CD4-positive, alpha-beta T cell (primary cell): ENCODE data around the gene CCNG2. TPM values are rescaled to one million over a fixed set of nuclear protein-coding genes. Genes with fewer than 3 reads are reported as not detected.

ENCODE experiments used
- ATAC-seq: fragments of 200-7000 bp; cut with Tn5 transposase; one replicate; pipeline ENCODE4 v1.10.0; 2022; ENCODE audit warnings: mild to moderate bottlenecking; ENCODE audit not compliant: poor library complexity
- CTCF ChIA-PET: fragments of 350-600 bp; sonication (Branson Sonifier 250); formaldehyde crosslinking; loops from one replicate; lab custom pipeline; 2021; ENCODE audit warnings: antibody characterized with exemption, inconsistent platforms; lab: Charles Lee
- POLR2A ChIA-PET: fragments of 350-600 bp; sonication (Branson Sonifier 250); formaldehyde crosslinking; loops from one replicate; lab custom pipeline; 2021; ENCODE audit warnings: antibody characterized with exemption, inconsistent platforms; lab: Charles Lee
- DNase-seq, 14 experiments: peaks; one replicate each; pipeline ENCODE4 v3.0.0-alpha.2; 2013 to 2020; ENCODE audit warnings: mixed read lengths in 2 of 14
- H3K27ac ChIP-seq, 2 donors: one replicate each; pipeline versions ENCODE4 v1.5.1 to v1.7.0; 2013; ENCODE audit warnings: low read length in 2 of 2, low read depth in 1 of 2, mild to moderate bottlenecking in 1 of 2
- H3K27me3 ChIP-seq, 2 experiments: 1 replicate in 1 of 2; 2 replicates in 1 of 2; pipeline versions ENCODE4 v1.6.1 to v1.7.0; 2013; ENCODE audit warnings: low read length in 2 of 2, control low read depth in 1 of 2, mild to moderate bottlenecking in 1 of 2, moderate library complexity in 1 of 2; ENCODE audit not compliant: insufficient read depth in 2 of 2, control insufficient read depth in 1 of 2
- H3K36me3 ChIP-seq: one replicate; pipeline ENCODE4 v1.6.1; 2013; ENCODE audit warnings: low read length, control low read depth; ENCODE audit not compliant: insufficient read depth
- H3K4me1 ChIP-seq: one replicate; pipeline ENCODE4 v1.6.1; 2013; ENCODE audit warnings: low read length, control low read depth; ENCODE audit not compliant: insufficient read depth
- H3K4me3 ChIP-seq: one replicate; pipeline ENCODE4 v1.5.1; 2013; ENCODE audit warnings: mild to moderate bottlenecking, low read length, moderate library complexity
- H3K9me3 ChIP-seq, 2 experiments: 1 replicate in 1 of 2; 2 replicates in 1 of 2; pipeline versions ENCODE4 v1.6.1 to v1.7.0; 2013; ENCODE audit warnings: low read length in 2 of 2, mild to moderate bottlenecking in 2 of 2, control low read depth in 1 of 2, moderate library complexity in 1 of 2; ENCODE audit not compliant: control insufficient read depth in 1 of 2, insufficient read depth in 1 of 2
- H3K27ac Mint-ChIP-seq: one replicate; pipeline ENCODE4 v1.8.0; 2020; ENCODE audit warnings: mixed read lengths
- H3K27me3 Mint-ChIP-seq: one replicate; pipeline ENCODE4 v1.8.0; 2021; ENCODE audit warnings: mixed read lengths
- H3K36me3 Mint-ChIP-seq: one replicate; pipeline ENCODE4 v1.8.0; 2021; ENCODE audit warnings: low read depth, mixed read lengths
- H3K4me1 Mint-ChIP-seq: one replicate; pipeline ENCODE4 v1.8.0; 2021; ENCODE audit warnings: low read depth, mixed read lengths
- H3K4me3 Mint-ChIP-seq: one replicate; pipeline ENCODE4 v1.8.0; 2020; ENCODE audit warnings: mild to moderate bottlenecking, mixed read lengths
- H3K9me3 Mint-ChIP-seq: one replicate; pipeline ENCODE4 v1.8.0; 2020; ENCODE audit warnings: mixed read lengths
- intact Hi-C, 2 experiments: fragments of 100-400 bp; cut with DNase I in 1 of 2; cut with micrococcal nuclease in 1 of 2; formaldehyde crosslinking; loops; one replicate each; pipeline versions ENCODE4 v1.15.1 to v1.9.0; 2023 to 2025; cut with DNase I, micrococcal nuclease
- total RNA-seq, 174 experiments: library from RNA in 2 of 174; stranded (reverse) in 2 of 174; gene quantifications; one replicate each; pipeline ENCODE4 v1.2.3 and lab custom pipeline; 2021 to 2026
- TF ChIP-seq, protein P1 (sequence below): fragments of 200-600 bp; IDR thresholded peaks from one replicate; pipeline ENCODE4 v1.8.0; 2022; ENCODE audit warnings: antibody characterized with exemption, mild to moderate bottlenecking

The CCNG2 gene
- total RNA-seq, 2 experiments from 2014 or later, result 20.6 to 21.3 TPM

DNA sequence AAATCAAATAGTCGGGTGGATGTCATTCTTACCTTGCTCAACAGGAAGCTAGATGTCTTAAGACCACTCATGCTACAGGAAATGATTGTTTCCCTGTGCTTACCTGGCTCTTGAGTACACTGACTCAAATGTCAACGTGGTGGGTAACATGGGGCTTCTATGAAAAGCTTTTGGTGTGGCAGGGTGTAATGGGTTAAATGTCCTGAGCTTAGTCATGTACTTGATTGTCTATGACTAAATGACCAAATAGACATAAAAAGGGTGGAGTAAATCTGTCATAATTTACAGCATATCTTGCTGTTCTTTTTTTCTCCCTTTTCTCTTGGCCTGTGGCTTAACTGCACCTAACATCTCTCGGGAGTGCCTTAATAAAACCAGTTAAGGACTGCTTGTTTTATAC, 44.9 kb downstream of the CCNG2 start:
- TF ChIP-seq, protein P1, sequence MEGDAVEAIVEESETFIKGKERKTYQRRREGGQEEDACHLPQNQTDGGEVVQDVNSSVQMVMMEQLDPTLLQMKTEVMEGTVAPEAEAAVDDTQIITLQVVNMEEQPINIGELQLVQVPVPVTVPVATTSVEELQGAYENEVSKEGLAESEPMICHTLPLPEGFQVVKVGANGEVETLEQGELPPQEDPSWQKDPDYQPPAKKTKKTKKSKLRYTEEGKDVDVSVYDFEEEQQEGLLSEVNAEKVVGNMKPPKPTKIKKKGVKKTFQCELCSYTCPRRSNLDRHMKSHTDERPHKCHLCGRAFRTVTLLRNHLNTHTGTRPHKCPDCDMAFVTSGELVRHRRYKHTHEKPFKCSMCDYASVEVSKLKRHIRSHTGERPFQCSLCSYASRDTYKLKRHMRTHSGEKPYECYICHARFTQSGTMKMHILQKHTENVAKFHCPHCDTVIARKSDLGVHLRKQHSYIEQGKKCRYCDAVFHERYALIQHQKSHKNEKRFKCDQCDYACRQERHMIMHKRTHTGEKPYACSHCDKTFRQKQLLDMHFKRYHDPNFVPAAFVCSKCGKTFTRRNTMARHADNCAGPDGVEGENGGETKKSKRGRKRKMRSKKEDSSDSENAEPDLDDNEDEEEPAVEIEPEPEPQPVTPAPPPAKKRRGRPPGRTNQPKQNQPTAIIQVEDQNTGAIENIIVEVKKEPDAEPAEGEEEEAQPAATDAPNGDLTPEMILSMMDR, result no peak
- Mint-ChIP-seq H3K36me3 (no peaks in the 10 kb centered on the region), H3K9me3 (no peaks in the 10 kb centered on the region), H3K27me3 (no peaks in the 10 kb centered on the region), H3K4me3 (no peak overlapping the region), H3K27ac (no peak overlapping the region), H3K4me1 (no peaks in the 10 kb centered on the region)
- H3K36me3 ChIP-seq, result no peaks in the 10 kb centered on the region
- peaks cover 4% of the 10 kb centered on the region for H3K4me1 ChIP-seq
- H3K9me3 ChIP-seq, result no peaks in the 10 kb centered on the region
- H3K27me3 ChIP-seq, result no peaks in the 10 kb centered on the region
- ChIA-PET POLR2A (interaction anchor here (1.0 kb wide), 1 partner anchor 153 kb away, joined by 3 read pairs; no protein-coding TSS in a partner anchor), CTCF (no interaction called here)
- intact Hi-C loops, result loop anchor here (2.0 to 10.0 kb wide), 4 partner anchors 45 to 771 kb away; partner anchors contain the start of gene CCNG2 (in 1 of the 2)
- no peak overlapping the region for H3K4me3 ChIP-seq
- no peak for ATAC-seq
- DNase-seq, result no peak
- no peak overlapping the region for H3K27ac ChIP-seq

DNA sequence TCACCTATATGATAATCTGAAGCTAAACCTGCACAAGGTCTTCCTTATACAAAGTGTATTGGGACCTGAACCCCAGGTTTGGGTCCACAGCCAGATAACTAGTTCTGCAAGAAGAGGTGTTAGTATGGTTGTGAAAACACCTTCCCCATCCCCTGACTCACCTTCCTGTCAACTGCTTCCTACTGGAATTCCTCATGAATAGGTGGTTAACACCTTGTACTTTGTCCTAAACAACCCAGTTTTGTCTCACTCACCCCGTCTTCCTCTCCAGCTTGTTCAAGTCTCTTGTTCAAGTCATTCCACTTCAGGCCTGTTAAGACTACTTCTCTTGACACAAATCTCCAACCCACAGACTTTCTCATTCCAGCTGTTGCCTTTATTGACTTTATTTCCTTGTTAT, 45.5 kb downstream of the CCNG2 start:
- H3K4me1 Mint-ChIP-seq, result no peaks in the 10 kb centered on the region
- H3K27ac ChIP-seq, result no peak overlapping the region
- H3K4me1 ChIP-seq, result peaks cover 4% of the 10 kb centered on the region
- ChIA-PET CTCF (interaction anchor here (1.4 to 2.6 kb wide), 6 partner anchors 14 to 155 kb away, joined by 7 to 38 read pairs (median 10); no protein-coding TSS in a partner anchor), POLR2A (interaction anchor here (0.6 to 1.1 kb wide), 2 partner anchors 9 to 76 kb away, joined by 3 read pairs; no protein-coding TSS in a partner anchor)
- intact Hi-C loops, result loop anchor here (2.0 to 10.0 kb wide), 4 partner anchors 45 to 772 kb away; partner anchors contain the start of gene CCNG2 (in 1 of the 2)
- no peaks in the 10 kb centered on the region for H3K36me3 ChIP-seq
- no peak overlapping the region for H3K4me3 Mint-ChIP-seq
- DNase-seq, result no peak
- H3K9me3 ChIP-seq, result no peaks in the 10 kb centered on the region
- no peak overlapping the region for H3K4me3 ChIP-seq
- H3K27me3 Mint-ChIP-seq, result no peaks in the 10 kb centered on the region
- no peaks in the 10 kb centered on the region for H3K9me3 Mint-ChIP-seq
- no peak overlapping the region for H3K27ac Mint-ChIP-seq
- no peaks in the 10 kb centered on the region for H3K27me3 ChIP-seq
- H3K36me3 Mint-ChIP-seq, result no peaks in the 10 kb centered on the region
- ATAC-seq, result no peak
- TF ChIP-seq, protein P1, result no peak

DNA sequence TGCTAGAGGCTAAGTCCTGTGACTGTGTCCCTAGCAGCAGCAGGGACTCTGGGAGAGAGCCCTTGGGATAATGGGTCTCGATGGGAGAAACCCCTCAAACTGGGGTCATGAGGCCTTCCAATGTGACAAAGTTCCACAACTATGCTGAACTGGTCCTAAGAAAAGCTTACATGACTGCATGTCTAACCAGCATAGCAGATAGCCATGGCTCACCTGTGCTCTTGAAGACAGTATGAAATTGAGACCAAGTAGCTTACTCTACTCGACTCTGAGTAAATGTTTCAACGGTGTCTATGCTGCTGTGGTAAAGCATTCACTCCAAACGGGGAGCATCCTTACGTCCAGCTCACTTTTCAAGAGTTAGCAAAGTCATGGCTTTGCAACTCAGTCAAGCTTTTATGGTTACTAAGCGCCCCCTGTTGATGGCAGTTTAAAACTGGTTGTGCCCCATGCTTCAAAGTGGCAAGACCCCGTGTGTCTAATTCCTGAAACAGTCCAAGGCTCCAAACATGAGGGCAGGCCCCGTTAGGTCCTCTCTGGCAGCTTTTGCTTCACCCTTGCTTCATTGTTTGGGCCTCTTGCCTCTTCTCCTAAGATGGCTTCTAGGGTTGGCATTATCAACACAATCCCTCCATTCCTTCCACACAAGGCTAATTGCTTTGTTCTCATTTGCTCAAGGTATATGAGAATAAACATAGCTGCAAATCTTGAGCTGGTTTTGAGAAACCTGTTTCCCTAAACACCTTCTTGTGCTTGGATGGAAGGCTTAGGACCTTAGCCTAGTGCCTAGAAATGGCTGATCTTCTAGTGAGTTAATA, 46.6 kb downstream of the CCNG2 start:
- no peaks in the 10 kb centered on the region for H3K9me3 Mint-ChIP-seq
- Histone ChIP-seq H3K4me3 (no peak overlapping the region), H3K27ac (no peak overlapping the region), H3K27me3 (no peaks in the 10 kb centered on the region), H3K36me3 (no peaks in the 10 kb centered on the region), H3K4me1 (peaks cover 4% of the 10 kb centered on the region), H3K9me3 (no peaks in the 10 kb centered on the region)
- H3K4me1 Mint-ChIP-seq, result no peaks in the 10 kb centered on the region
- no peak overlapping the region for H3K4me3 Mint-ChIP-seq
- ATAC-seq (peak; percentile 74), DNase-seq (peak; percentile 36 to 85 (median 56))
- H3K36me3 Mint-ChIP-seq, result no peaks in the 10 kb centered on the region
- POLR2A ChIA-PET, result interaction anchor here (0.9 to 2.1 kb wide), 7 partner anchors 8 to 157 kb away, joined by 3 to 13 read pairs (median 3); partner anchors contain the start of gene CCNI
- H3K27me3 Mint-ChIP-seq, result no peaks in the 10 kb centered on the region
- CTCF ChIA-PET, result interaction anchor here (0.6 to 2.6 kb wide), 20 partner anchors 10 to 773 kb away, joined by 3 to 38 read pairs (median 4); no protein-coding TSS in a partner anchor
- intact Hi-C loops, result loop anchor here (1.0 to 10.0 kb wide), 8 partner anchors 46 to 773 kb away; partner anchors contain the start of gene CCNG2 (in 1 of the 2)
- TF ChIP-seq, protein P1, result peak; percentile 89
- H3K27ac Mint-ChIP-seq, result no peak overlapping the region
